AG09319 (cell line): ENCODE data around the gene PIH1D1.

Experiments
- DNase-seq: peaks from one replicate; pipeline ENCODE4 v3.0.0-alpha.2; 2010; ENCODE audit warnings: low read depth; ENCODE audit errors: extremely low read depth
- TF ChIP-seq, protein P1 (sequence below): IDR thresholded peaks from 2 replicates; pipeline ENCODE4 v1.5.1; 2011; ENCODE audit warnings: low read depth, mild to moderate bottlenecking, inconsistent platforms, low read length, moderate library complexity

Gene PIH1D1

DNA sequence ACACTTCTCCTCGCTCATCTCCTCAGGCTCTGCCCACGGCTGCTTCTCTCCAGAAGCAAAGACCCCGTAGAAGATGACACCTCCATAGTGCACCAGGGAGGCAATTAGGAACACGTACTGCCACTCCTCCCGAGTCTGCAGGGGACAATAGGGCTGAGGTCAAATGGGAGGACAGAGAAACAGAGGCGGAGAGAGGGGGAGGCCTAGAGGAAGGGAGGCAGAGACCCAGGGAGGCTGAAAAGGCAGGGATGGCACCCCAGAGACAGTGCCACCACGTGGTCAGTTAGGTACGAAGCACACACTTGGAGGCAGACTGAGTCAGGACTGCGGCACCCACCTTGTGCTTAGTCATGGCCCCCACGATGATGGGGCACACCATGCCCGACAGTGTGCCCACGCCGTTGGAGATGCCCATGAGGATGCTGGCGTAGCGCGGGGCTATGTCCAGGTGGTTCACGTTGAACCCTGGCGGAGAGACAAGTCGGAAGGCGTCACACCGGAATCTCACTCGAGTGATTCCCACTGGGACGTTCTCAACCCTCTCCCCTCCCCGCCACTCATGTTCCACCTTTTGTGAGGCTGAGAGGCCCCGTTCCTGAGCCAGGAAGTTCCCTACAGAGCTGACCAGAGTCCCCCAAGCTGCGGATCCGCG lies 20.8 kb downstream of the PIH1D1 start:
- DNase-seq, result no peak

DNA sequence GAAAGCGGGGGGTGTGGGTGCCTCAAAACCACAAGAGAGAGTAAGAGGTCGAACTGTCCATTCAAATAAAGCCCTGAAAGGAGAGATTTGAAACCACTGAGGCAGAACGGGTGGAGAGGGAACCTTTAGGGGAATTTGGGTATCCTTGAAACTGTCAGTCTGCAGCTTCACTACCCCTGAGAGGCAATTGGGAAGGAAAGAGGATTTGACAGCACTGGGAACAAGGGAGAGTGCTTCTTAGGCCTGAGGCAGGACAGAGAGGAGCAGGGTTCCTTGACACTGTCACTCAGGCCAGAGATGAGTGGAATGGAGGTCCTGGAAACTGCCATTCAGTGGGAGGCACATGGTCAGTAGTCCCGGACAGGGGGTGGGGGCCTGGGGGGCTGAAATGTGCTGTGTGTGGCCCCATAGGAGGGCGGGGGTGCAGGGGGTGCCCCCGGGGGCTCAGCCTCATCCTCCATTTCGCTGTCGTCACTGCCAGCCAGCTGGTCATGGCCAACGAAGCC lies 21.4 kb downstream of the PIH1D1 start:
- DNase-seq, result no peak
- TF ChIP-seq, protein P1, sequence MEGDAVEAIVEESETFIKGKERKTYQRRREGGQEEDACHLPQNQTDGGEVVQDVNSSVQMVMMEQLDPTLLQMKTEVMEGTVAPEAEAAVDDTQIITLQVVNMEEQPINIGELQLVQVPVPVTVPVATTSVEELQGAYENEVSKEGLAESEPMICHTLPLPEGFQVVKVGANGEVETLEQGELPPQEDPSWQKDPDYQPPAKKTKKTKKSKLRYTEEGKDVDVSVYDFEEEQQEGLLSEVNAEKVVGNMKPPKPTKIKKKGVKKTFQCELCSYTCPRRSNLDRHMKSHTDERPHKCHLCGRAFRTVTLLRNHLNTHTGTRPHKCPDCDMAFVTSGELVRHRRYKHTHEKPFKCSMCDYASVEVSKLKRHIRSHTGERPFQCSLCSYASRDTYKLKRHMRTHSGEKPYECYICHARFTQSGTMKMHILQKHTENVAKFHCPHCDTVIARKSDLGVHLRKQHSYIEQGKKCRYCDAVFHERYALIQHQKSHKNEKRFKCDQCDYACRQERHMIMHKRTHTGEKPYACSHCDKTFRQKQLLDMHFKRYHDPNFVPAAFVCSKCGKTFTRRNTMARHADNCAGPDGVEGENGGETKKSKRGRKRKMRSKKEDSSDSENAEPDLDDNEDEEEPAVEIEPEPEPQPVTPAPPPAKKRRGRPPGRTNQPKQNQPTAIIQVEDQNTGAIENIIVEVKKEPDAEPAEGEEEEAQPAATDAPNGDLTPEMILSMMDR, result no peak

More for the DNA sequence above, 20.8 kb downstream of the PIH1D1 start:
- TF ChIP-seq, protein P1, result no peak; the same call in none of the 2 replicates

DNA sequence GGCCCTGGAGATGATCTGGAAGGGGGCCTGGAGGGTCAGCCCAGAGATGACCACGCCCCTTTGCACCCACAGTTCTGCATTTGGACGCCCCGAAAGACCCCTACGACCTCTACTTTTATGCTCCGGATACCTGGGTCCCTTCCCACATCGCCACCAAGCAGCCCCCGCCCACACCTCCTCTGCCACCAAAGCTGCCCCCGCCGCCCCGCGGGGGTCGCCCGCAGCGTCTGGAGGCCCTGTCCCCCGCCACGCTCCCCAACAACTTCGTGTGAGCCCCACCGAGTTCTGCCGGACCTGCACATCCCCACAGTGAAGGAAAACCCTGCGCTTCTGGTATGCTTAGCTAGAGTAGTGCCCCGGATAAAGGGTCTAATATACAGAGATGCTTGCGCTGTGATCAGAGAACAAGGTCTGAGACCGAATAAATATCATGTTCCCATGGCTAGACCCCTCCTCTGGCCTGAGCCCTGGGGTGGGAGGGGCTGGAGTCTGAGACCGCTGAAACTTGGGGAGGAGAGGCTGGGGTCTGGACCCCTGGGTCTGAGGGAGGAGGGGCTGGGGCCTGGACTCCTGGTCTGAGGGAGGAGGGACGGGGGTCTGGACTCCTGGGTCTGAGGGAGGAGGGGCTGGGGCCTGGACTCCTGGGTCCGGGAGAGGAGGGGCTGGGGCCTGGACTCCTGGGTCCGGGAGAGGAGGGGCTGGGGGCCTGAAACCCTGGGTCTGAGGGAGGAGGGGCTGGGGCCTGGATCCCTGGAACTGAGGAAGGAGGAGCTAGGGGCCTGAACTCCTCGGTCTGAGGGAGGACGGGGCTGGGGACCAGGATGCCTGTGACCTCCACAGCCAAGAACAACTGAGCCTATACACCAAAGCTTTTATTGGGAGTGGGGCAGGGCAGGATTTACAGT lies 22.8 kb downstream of the PIH1D1 start:
- TF ChIP-seq, protein P1, result no peak
- no peak for DNase-seq

DNA sequence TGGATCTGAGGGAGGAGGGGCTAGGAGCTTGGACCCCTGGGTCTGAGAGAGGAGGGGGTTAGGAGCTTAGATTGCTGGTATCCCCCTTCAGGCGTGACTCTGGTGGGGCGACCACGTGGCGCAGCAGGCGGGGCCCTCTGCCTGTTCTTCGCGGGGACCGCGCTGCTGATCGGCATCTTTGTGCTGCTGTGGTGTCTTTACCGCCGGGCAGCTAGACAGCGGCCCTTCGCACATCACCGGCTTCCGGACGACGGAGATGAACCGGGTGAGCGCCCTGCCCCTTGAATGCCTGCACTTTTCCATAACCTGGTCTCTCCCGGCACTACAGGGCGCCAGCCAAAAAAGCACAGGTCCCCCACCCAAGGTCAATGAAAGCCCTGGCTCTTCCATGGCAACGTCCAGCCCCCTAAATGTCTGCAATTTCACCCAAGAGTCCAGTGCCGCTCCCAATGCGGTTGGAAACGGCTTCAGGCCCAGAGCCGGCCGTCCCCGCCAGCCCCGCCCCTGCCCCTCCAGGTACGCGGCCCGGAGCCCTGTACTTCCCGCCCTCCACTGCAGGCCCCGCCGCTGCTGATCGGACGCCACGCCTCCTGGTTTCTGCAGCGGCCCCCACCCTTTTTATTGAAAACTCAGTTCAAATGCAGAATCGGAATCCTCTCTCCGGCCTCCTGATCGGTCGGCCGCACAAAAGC lies 23.6 kb downstream of the PIH1D1 start:
- no peak for DNase-seq
- TF ChIP-seq, protein P1, result no peak

DNA sequence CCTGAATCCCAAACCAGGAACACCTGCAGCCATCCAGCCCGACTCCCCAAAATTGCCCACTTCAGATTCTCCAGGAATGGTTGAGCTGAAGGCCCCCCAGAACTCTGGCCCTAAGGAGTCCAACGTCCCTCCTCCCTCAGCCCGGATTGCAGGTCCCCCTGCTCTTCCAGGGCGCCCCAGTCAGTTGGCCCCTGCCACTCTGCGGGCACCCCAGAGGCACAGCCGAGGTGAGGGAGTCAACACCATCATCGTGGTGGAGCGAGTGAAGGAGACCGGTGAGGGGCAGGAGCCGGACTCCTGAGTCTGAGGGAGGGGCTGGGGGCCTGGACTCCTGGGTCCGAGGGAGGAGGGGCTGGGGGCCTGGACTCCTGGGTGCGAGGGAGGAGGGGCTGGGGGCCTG lies 24.3 kb downstream of the PIH1D1 start:
- DNase-seq, result no peak
- TF ChIP-seq, protein P1, result no peak

DNA sequence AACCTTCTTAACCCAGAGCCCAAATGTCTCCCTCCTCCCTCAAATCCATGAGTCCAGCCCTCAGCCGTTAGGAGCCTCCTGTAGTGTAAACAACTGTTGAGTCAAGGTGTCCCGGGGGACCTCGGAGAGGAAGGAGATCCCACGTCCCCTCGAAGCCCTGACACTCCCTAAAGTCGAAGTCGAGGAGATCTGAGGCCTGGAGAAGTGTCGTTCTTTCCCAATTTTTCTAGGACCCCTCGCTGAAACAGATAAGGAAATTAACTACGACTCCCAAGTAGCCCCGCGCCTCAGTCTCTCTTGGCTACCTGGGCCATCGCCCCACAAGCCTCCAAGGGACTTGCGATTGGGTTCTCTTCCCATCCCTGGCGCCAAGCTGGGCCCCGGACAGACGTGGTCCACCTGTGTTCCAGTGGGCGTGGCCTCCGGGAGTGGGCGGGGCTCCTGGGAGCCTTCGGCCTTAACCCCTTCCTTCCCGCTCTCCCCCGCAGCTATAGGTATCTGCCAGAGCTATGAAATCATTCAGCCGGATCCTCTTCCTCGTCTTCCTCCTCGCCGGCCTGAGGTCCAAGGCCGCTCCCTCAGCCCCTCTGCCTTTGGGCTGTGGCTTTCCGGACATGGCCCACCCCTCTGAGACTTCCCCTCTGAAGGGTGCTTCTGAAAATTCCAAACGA lies 25.6 kb downstream of the PIH1D1 start:
- TF ChIP-seq, protein P1, result no peak
- DNase-seq, result no peak
